HepG2 (cell line): ENCODE data around the gene SCG2. TPM values are rescaled to one million over a fixed set of nuclear protein-coding genes. Genes with fewer than 3 reads are reported as not detected.

Experiments
- ATAC-seq: fragments of 200-7000 bp; cut with Tn5 transposase; 3 replicates; pipeline ENCODE4 v1.9.1; 2020; ENCODE audit warnings: mild to moderate bottlenecking, moderate library complexity
- BruUV-seq: library from RNA; stranded (reverse); fragments of 400-500 nt; replicated peaks from 2 replicates; lab custom pipeline; 2021; lab: Mats Ljungman, UMichigan
- CTCF ChIA-PET: fragments of 300-600 bp; formaldehyde crosslinking; extraction: SDS; loops from one replicate; lab custom pipeline; 2021; ENCODE audit warnings: low total read pairs, inconsistent platforms, low intra/inter-chr PET ratio; lab: Yijun Ruan, JAX
- POLR2A ChIA-PET: fragments of 350-600 bp; sonication (Branson Sonifier 250); formaldehyde crosslinking; loops from one replicate; lab custom pipeline; 2020; ENCODE audit warnings: antibody characterized with exemption, inconsistent platforms; lab: Yijun Ruan, JAX
- DNase-seq: peaks from one replicate; pipeline ENCODE4 v3.0.0-alpha.2; 2015; ENCODE audit warnings: low spot score
- FAIRE-seq: peaks from 3 replicates; lab custom pipeline; 2011; peaks lifted over from hg19 to GRCh38; lab: Jason Lieb, UNC
- H2AFZ ChIP-seq: one replicate; pipeline ENCODE4 v1.6.1; 2011; ENCODE audit warnings: low read length, inconsistent platforms
- H3K27ac ChIP-seq: fragments of 300-600 bp; 3 replicates; pipeline ENCODE4 v1.8.0; 2011; ENCODE audit warnings: mixed run types, mild to moderate bottlenecking, mixed read lengths, low read length, inconsistent platforms; ENCODE audit not compliant: insufficient read depth; ENCODE audit errors: extremely low read length
- H3K27me3 ChIP-seq, 2 experiments: fragments of 200-600 bp in 1 of 2; 2 replicates in 1 of 2; 3 replicates in 1 of 2; pipeline versions ENCODE4 v1.6.0 to v1.8.0; 2011; ENCODE audit warnings: low read length in 2 of 2, mild to moderate bottlenecking in 2 of 2, moderate library complexity in 2 of 2, inconsistent platforms in 1 of 2; ENCODE audit not compliant: insufficient read depth in 2 of 2, control insufficient read depth in 1 of 2
- H3K36me3 ChIP-seq, 2 experiments: fragments of 200-600 bp in 1 of 2; replicated peaks in 1 of 2; 2 replicates in 1 of 2; 3 replicates in 1 of 2; pipeline versions ENCODE4 v1.5.1 to v1.8.0; 2011; ENCODE audit warnings: low read length in 2 of 2, inconsistent platforms in 1 of 2; ENCODE audit not compliant: insufficient read depth in 2 of 2, control insufficient read depth in 1 of 2
- H3K4me1 ChIP-seq: 2 replicates; pipeline ENCODE4 v1.5.1; 2012; ENCODE audit warnings: low read length, inconsistent platforms; ENCODE audit not compliant: insufficient read depth
- H3K4me2 ChIP-seq: 2 replicates; pipeline ENCODE4 v1.6.0; 2011; ENCODE audit warnings: low read depth, low read length, inconsistent platforms
- H3K4me3 ChIP-seq, 3 experiments: fragments of 200-600 bp in 1 of 3; sonication (generic), shearing (Covaris generic) in 1 of 3; replicated peaks in 1 of 3; 2 replicates each; pipeline ENCODE4 v1.5.1; 2011 to 2016; ENCODE audit warnings: low read length in 3 of 3, inconsistent platforms in 2 of 3, low read depth in 2 of 3, mild to moderate bottlenecking in 2 of 3, control low read depth in 1 of 3, mixed read lengths in 1 of 3; ENCODE audit not compliant: insufficient read depth in 1 of 3
- H3K79me2 ChIP-seq: one replicate; pipeline ENCODE4 v1.6.1; 2011; ENCODE audit warnings: low read length, inconsistent platforms; ENCODE audit not compliant: insufficient read depth
- H3K9ac ChIP-seq: 2 replicates; pipeline ENCODE4 v1.6.0; 2011; ENCODE audit warnings: mild to moderate bottlenecking, low read depth, low read length, inconsistent platforms; ENCODE audit not compliant: insufficient read depth
- H3K9me3 ChIP-seq: 2 replicates; pipeline ENCODE4 v1.5.1; 2012; ENCODE audit warnings: mild to moderate bottlenecking, low read length
- H4K20me1 ChIP-seq: 2 replicates; pipeline ENCODE4 v1.6.0; 2011; ENCODE audit warnings: inconsistent platforms, mild to moderate bottlenecking, low read length, moderate library complexity; ENCODE audit not compliant: insufficient read depth
- AGO1 ChIP-seq: fragments of 200-400 bp; formaldehyde crosslinking; IDR thresholded peaks from 2 replicates; pipeline ENCODE4 v1.6.1; 2017; ENCODE audit warnings: mild to moderate bottlenecking, low read depth, low read length, moderate library complexity; ENCODE audit not compliant: poor library complexity, severe bottlenecking
- CEBPB ChIP-seq: IDR thresholded peaks from 2 replicates; pipeline ENCODE4 v1.6.1; 2011; ENCODE audit warnings: low read depth, low read length, improper control_type of control experiment, borderline replicate concordance
- EHMT2 ChIP-seq: fragments of 200-600 bp; sonication (generic); IDR thresholded peaks from 2 replicates; pipeline ENCODE4 v1.7.0; 2017; ENCODE audit warnings: antibody characterized with exemption, low read depth, low read length, borderline replicate concordance
- FOXC1 ChIP-seq: sonication (generic); formaldehyde crosslinking; IDR thresholded peaks from 2 replicates; pipeline ENCODE4 v1.8.0; 2022; ENCODE audit warnings: mild to moderate bottlenecking, missing genetic modification reagents, borderline replicate concordance
- HOXA5 ChIP-seq: sonication (generic); formaldehyde crosslinking; IDR thresholded peaks from 2 replicates; pipeline ENCODE4 v1.4.0; 2020; ENCODE audit warnings: missing genetic modification reagents
- KDM3A ChIP-seq: IDR thresholded peaks from 2 replicates; pipeline ENCODE4 v1.6.1; 2018; ENCODE audit warnings: low read depth, missing compliant biosample characterization
- KLF13 ChIP-seq: sonication (generic); formaldehyde crosslinking; IDR thresholded peaks from 2 replicates; pipeline ENCODE4 v1.4.0; 2020; ENCODE audit warnings: mild to moderate bottlenecking, missing genetic modification reagents
- MIXL1 ChIP-seq: IDR thresholded peaks from 2 replicates; pipeline ENCODE4 v1.6.1; 2016
- MNT ChIP-seq: fragments of 450-650 bp; IDR thresholded peaks from 2 replicates; pipeline ENCODE4 v1.6.1; 2016
- MYC ChIP-seq: sonication (generic); formaldehyde crosslinking; IDR thresholded peaks from 2 replicates; pipeline ENCODE4 v1.9.0; 2021; ENCODE audit warnings: missing genetic modification reagents, borderline replicate concordance
- PLRG1 ChIP-seq: fragments of 450-650 bp; conservative IDR thresholded peaks from 2 replicates; pipeline ENCODE4 v1.6.1; 2016
- PRDM10 ChIP-seq: sonication (generic); formaldehyde crosslinking; IDR thresholded peaks from 2 replicates; pipeline ENCODE4 v1.4.0; 2020; ENCODE audit warnings: low read depth, missing genetic modification reagents
- TARDBP ChIP-seq: sonication (generic); formaldehyde crosslinking; IDR thresholded peaks from 2 replicates; pipeline ENCODE4 v1.8.0; 2022; ENCODE audit warnings: mild to moderate bottlenecking, missing genetic modification reagents
- ZKSCAN1 ChIP-seq: fragments of 150-350 bp; IDR thresholded peaks from 2 replicates; pipeline ENCODE4 v1.6.1; 2014; ENCODE audit warnings: low read length
- ZNF232 ChIP-seq: sonication (generic); formaldehyde crosslinking; IDR thresholded peaks from 2 replicates; pipeline ENCODE4 v1.4.0; 2020; ENCODE audit warnings: missing genetic modification reagents, borderline replicate concordance
- ZNF251 ChIP-seq: sonication (generic); formaldehyde crosslinking; IDR thresholded peaks from 2 replicates; pipeline ENCODE4 v1.9.0; 2021; ENCODE audit warnings: mild to moderate bottlenecking, missing genetic modification reagents
- in situ Hi-C: cut with HindIII; loops from 2 replicates; pipeline ENCODE4 v1.10.0; 2017; ENCODE audit warnings: low pct_unique_long_range_greater_than_20kb; ENCODE audit not compliant: extremely low pct_ligation_motif_present
- intact Hi-C: fragments of 100-400 bp; cut with micrococcal nuclease; formaldehyde crosslinking; loops from one replicate; pipeline ENCODE4 v1.10.0; 2022; ENCODE audit not compliant: unreplicated experiment
- polyA plus RNA-seq, 8 experiments: library from polyadenylated mRNA; depleted of rRNA in 3 of 8; stranded (reverse) in 7 of 8; unstranded in 1 of 8; fragments of >200 nt; fragmentation: Illumina TruSeq in 4 of 8; extraction: Trizol in 4 of 8; gene quantifications; 2 replicates each; pipeline versions ENCODE4 v1.2.1 to v1.2.3, GENCODE V29; 2011 to 2016; ENCODE audit warnings: low read depth in 4 of 8, missing spikeins in 1 of 8, mixed read lengths in 1 of 8; ENCODE audit not compliant: insufficient read depth in 1 of 8
- total RNA-seq, 5 experiments: library from RNA; depleted of rRNA; stranded (reverse); fragments of >200 nt; fragmentation: Illumina TruSeq; extraction: Trizol; gene quantifications; 2 replicates each; pipeline ENCODE4 v1.2.3, GENCODE V29; 2016; ENCODE audit warnings: low read depth in 1 of 5

SCG2 gene
- total and polyA plus RNA-seq, 2 of the 13 experiments (the other 11 are each of a cell fraction or from before 2014, with no cell fraction given), result not detected

- no peak for TF ChIP-seq MNT
- TF ChIP-seq KDM3A (CRISPR knock-in tag), result no peak
- no peak for TF ChIP-seq TARDBP
- TF ChIP-seq HOXA5, result no peak
- no peak for TF ChIP-seq MIXL1 (CRISPR knock-in tag)
- TF ChIP-seq ZNF251, result no peak
These were observed 47.7 kb upstream of the SCG2 start (continued) for GRCh38 chr2:223649554-223650533.

- H3K27me3 ChIP-seq, result peaks cover 0 to 13% of the 10 kb centered on the region in 2 experiments; a peak in 2 of 5 replicates
- H2AFZ ChIP-seq, result no peak overlapping the region
- BruUV-seq, result no TSS peak
- no peak overlapping the region for H3K4me3 ChIP-seq
- no peak for FAIRE-seq
- H3K9me3 ChIP-seq, result no peaks in the 10 kb centered on the region
- in situ Hi-C loops, result no loop called here
- intact Hi-C loops, result no loop called here
- H3K36me3 ChIP-seq, result no peaks in the 10 kb centered on the region
- no peaks in the 10 kb centered on the region for H3K79me2 ChIP-seq
- peaks cover 4% of the 10 kb centered on the region; the same call in 1 of the 2 replicates for H3K4me1 ChIP-seq
- DNase-seq, result no peak
- ATAC-seq, result no peak
- no peak overlapping the region for H3K4me2 ChIP-seq
- TF ChIP-seq ZKSCAN1 (no peak), AGO1 (no peak), CEBPB (no peak), KLF13 (no peak), PRDM10 (CRISPR knock-in tag) (no peak), KDM3A (CRISPR knock-in tag) (no peak), EHMT2 (no peak), PLRG1 (no peak), ZNF232 (no peak), MYC (CRISPR knock-in tag) (no peak), FOXC1 (CRISPR knock-in tag) (no peak)
- no peak overlapping the region for H3K27ac ChIP-seq
- CTCF ChIA-PET, result no interaction called here
- H4K20me1 ChIP-seq, result no peaks in the 10 kb centered on the region
- H3K9ac ChIP-seq, result no peak overlapping the region
- POLR2A ChIA-PET, result no interaction called here
These were observed 46.6 kb upstream of the SCG2 start for GRCh38 chr2:223648755-223649154.
